ENCODE measurements around the gene CCDC171. TPM values are rescaled to one million over a fixed set of nuclear protein-coding genes. Genes with fewer than 3 reads are reported as not detected.
A peak's percentile ranks its signal among the peaks of the same experiment; 100 is the strongest.

CCDC171 gene
- total RNA-seq, 1 experiment from 2014 or later = 2.8 TPM

GRCh38 chr9:15722888-15723287 lies 170.0 kb downstream of the CCDC171 start (continued):
- TF ChIP-seq, protein P1, sequence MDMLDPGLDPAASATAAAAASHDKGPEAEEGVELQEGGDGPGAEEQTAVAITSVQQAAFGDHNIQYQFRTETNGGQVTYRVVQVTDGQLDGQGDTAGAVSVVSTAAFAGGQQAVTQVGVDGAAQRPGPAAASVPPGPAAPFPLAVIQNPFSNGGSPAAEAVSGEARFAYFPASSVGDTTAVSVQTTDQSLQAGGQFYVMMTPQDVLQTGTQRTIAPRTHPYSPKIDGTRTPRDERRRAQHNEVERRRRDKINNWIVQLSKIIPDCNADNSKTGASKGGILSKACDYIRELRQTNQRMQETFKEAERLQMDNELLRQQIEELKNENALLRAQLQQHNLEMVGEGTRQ (CRISPR knock-in tag; IDR thresholded peaks at IDR 0.05) = peak; percentile 76
- TF ChIP-seq, protein P2, sequence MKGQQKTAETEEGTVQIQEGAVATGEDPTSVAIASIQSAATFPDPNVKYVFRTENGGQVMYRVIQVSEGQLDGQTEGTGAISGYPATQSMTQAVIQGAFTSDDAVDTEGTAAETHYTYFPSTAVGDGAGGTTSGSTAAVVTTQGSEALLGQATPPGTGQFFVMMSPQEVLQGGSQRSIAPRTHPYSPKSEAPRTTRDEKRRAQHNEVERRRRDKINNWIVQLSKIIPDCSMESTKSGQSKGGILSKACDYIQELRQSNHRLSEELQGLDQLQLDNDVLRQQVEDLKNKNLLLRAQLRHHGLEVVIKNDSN (CRISPR knock-in tag; IDR thresholded peaks at IDR 0.05) = peak; percentile 55; the same call in 1 of the 2 replicates
- no peak for TF ChIP-seq ETV6 (CRISPR knock-in tag; IDR thresholded peaks at IDR 0.05)
- TF ChIP-seq PREB (CRISPR knock-in tag; IDR thresholded peaks at IDR 0.05; ENCODE audit: borderline replicate concordance) = no peak
- no peak for TF ChIP-seq ZNF281 (CRISPR knock-in tag; IDR thresholded peaks at IDR 0.05)

DNA sequence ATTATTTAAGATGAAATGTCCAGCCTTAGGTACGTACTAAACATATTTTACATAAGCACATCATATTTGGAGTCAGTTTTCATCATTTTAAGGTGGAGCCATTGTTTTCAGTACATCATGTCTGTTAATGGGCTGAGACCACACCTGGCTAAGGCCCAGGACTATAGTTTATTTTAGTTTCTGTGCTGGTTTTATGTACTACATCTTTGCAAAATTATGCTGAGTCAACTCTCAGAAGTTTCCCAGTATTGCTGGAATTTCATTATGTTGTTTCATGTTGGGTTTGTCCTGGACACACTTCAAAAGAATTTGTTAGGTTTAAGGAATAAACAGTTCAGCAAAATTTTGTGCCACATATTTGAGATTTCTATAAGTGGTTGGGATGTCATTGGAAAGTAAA lies 171.2 kb downstream of the CCDC171 start:
- TF ChIP-seq CREM (CRISPR knock-in tag; IDR thresholded peaks at IDR 0.05) (no peak), TP53 (CRISPR knock-in tag; IDR thresholded peaks at IDR 0.05) (no peak), FOXP4 (CRISPR knock-in tag; IDR thresholded peaks at IDR 0.05) (no peak), OVOL2 (CRISPR knock-in tag; IDR thresholded peaks at IDR 0.05; ENCODE audit: borderline replicate concordance) (no peak)
- TF ChIP-seq, protein P3, sequence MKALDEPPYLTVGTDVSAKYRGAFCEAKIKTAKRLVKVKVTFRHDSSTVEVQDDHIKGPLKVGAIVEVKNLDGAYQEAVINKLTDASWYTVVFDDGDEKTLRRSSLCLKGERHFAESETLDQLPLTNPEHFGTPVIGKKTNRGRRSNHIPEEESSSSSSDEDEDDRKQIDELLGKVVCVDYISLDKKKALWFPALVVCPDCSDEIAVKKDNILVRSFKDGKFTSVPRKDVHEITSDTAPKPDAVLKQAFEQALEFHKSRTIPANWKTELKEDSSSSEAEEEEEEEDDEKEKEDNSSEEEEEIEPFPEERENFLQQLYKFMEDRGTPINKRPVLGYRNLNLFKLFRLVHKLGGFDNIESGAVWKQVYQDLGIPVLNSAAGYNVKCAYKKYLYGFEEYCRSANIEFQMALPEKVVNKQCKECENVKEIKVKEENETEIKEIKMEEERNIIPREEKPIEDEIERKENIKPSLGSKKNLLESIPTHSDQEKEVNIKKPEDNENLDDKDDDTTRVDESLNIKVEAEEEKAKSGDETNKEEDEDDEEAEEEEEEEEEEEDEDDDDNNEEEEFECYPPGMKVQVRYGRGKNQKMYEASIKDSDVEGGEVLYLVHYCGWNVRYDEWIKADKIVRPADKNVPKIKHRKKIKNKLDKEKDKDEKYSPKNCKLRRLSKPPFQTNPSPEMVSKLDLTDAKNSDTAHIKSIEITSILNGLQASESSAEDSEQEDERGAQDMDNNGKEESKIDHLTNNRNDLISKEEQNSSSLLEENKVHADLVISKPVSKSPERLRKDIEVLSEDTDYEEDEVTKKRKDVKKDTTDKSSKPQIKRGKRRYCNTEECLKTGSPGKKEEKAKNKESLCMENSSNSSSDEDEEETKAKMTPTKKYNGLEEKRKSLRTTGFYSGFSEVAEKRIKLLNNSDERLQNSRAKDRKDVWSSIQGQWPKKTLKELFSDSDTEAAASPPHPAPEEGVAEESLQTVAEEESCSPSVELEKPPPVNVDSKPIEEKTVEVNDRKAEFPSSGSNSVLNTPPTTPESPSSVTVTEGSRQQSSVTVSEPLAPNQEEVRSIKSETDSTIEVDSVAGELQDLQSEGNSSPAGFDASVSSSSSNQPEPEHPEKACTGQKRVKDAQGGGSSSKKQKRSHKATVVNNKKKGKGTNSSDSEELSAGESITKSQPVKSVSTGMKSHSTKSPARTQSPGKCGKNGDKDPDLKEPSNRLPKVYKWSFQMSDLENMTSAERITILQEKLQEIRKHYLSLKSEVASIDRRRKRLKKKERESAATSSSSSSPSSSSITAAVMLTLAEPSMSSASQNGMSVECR (CRISPR knock-in tag; IDR thresholded peaks at IDR 0.05; ENCODE audit: borderline replicate concordance) = no peak
- TF ChIP-seq, protein P4, sequence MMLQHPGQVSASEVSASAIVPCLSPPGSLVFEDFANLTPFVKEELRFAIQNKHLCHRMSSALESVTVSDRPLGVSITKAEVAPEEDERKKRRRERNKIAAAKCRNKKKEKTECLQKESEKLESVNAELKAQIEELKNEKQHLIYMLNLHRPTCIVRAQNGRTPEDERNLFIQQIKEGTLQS (CRISPR knock-in tag; conservative IDR thresholded peaks at IDR 0.05) = no peak
- H3K4me1 Mint-ChIP-seq = peaks cover 15% of the 10 kb centered on the region
- no peak overlapping the region for H3K4me3 Mint-ChIP-seq
- H3K27me3 Mint-ChIP-seq (ENCODE audit: low read depth) = no peaks in the 10 kb centered on the region
- ChIA-PET CTCF (no interaction called here), POLR2A (no interaction called here)
- no peak for DNase-seq (ENCODE audit: low spot score)
- H3K9me3 Mint-ChIP-seq = no peaks in the 10 kb centered on the region
- ATAC-seq = no peak
- H3K27ac Mint-ChIP-seq = no peak overlapping the region
- H3K36me3 Mint-ChIP-seq = no peaks in the 10 kb centered on the region
